ENCODE data around the gene CMBL. TPM values are rescaled to one million over a fixed set of nuclear protein-coding genes. Genes with fewer than 3 reads are reported as not detected.

The CMBL gene
- total RNA-seq, 2 experiments from 2014 or later = 0.13 TPM; not detected in 1

GRCh38 chr5:10335711-10336470, 28.2 kb upstream of the CMBL start:
- Histone ChIP-seq H3K4me2 (ENCODE audit: low read length) (no peak overlapping the region), H2AFZ (ENCODE audit: low read length) (no peak overlapping the region), H3K9me2 (ENCODE audit: insufficient read depth, low read length) (no peaks in the 10 kb centered on the region), H3K9me3 (ENCODE audit: low read length) (no peaks in the 10 kb centered on the region), H3K4me1 (ENCODE audit: insufficient read depth, low read length, poor library complexity, severe bottlenecking) (no peaks in the 10 kb centered on the region), H3K36me3 (ENCODE audit: insufficient read depth, low read length) (no peaks in the 10 kb centered on the region), H4K20me1 (ENCODE audit: insufficient read depth, low read length) (no peaks in the 10 kb centered on the region), H3K4me3 (ENCODE audit: low read depth, low read length, poor library complexity, severe bottlenecking) (no peak overlapping the region), H3K79me2 (ENCODE audit: insufficient read depth, low read depth, low read length) (no peaks in the 10 kb centered on the region), H3K27ac (ENCODE audit: low read depth, low read length, poor library complexity, severe bottlenecking) (no peak overlapping the region)
- ChIA-PET POLR2A (interaction anchor here (0.5 kb wide), 2 partner anchors 21 to 81 kb away, joined by 3 to 5 read pairs; no protein-coding TSS in a partner anchor), CTCF (ENCODE audit: unreplicated experiment) (no interaction called here)
- TF ChIP-seq EZH2phosphoT487 (IDR thresholded peaks at IDR 0.05; ENCODE audit: borderline replicate concordance, low read depth, low read length) (no peak), CTCF (conservative IDR thresholded peaks at IDR 0.05; ENCODE audit: low read length) (no peak)
- intact Hi-C loops (cut with micrococcal nuclease; ENCODE audit: unreplicated experiment) = no loop called here
- no peak for DNase-seq (ENCODE audit: low spot score)
- BruUV-seq (replicated peaks) = no TSS peak

GRCh38 chr5:10334831-10335230, 27.1 kb upstream of the CMBL start:
- Histone ChIP-seq H3K36me3 (ENCODE audit: insufficient read depth, low read length) (no peaks in the 10 kb centered on the region), H3K4me1 (ENCODE audit: insufficient read depth, low read length, poor library complexity, severe bottlenecking) (no peaks in the 10 kb centered on the region), H2AFZ (ENCODE audit: low read length) (no peak overlapping the region), H3K9me2 (ENCODE audit: insufficient read depth, low read length) (no peaks in the 10 kb centered on the region), H3K27ac (ENCODE audit: low read depth, low read length, poor library complexity, severe bottlenecking) (no peak overlapping the region), H3K4me3 (ENCODE audit: low read depth, low read length, poor library complexity, severe bottlenecking) (no peak overlapping the region), H3K79me2 (ENCODE audit: insufficient read depth, low read depth, low read length) (no peaks in the 10 kb centered on the region), H3K9me3 (ENCODE audit: low read length) (no peaks in the 10 kb centered on the region), H3K4me2 (ENCODE audit: low read length) (no peak overlapping the region), H4K20me1 (ENCODE audit: insufficient read depth, low read length) (no peaks in the 10 kb centered on the region)
- intact Hi-C loops (cut with micrococcal nuclease; ENCODE audit: unreplicated experiment) = no loop called here
- TF ChIP-seq EZH2phosphoT487 (IDR thresholded peaks at IDR 0.05; ENCODE audit: borderline replicate concordance, low read depth, low read length) (no peak), CTCF (conservative IDR thresholded peaks at IDR 0.05; ENCODE audit: low read length) (no peak)
- POLR2A ChIA-PET = no interaction called here
- no TSS peak for BruUV-seq (replicated peaks)
- DNase-seq (ENCODE audit: low spot score) = no peak
- CTCF ChIA-PET (ENCODE audit: unreplicated experiment) = no interaction called here
